Tibial nerve (tissue), 4 donors: ENCODE measurements around the gene DBI. TPM values are rescaled to one million over a fixed set of nuclear protein-coding genes. Genes with fewer than 3 reads are reported as not detected.

ENCODE experiments used
- DNase-seq, 2 donors: peaks; one replicate each; pipeline ENCODE4 v3.0.0-alpha.2; 2019; ENCODE audit warnings: low spot score in 2 of 2
- H3K27ac ChIP-seq, 4 donors: fragments of 200-600 bp; sonication (generic) in 3 of 4; one replicate each; pipeline ENCODE4 v1.5.1; 2017 to 2019; ENCODE audit warnings: mild to moderate bottlenecking in 1 of 4
- H3K27me3 ChIP-seq, 2 donors: fragments of 200-600 bp; sonication (generic) in 1 of 2; one replicate each; pipeline versions ENCODE4 v1.5.1 to v1.6.0; 2017 to 2019
- H3K36me3 ChIP-seq, 3 donors: fragments of 200-600 bp; sonication (generic); one replicate each; pipeline ENCODE4 v1.5.1; 2018 to 2019
- H3K4me1 ChIP-seq, 4 donors: fragments of 200-600 bp; sonication (generic) in 3 of 4; one replicate each; pipeline ENCODE4 v1.5.1; 2017 to 2019
- H3K4me3 ChIP-seq, 4 donors: fragments of 200-600 bp; sonication (generic) in 3 of 4; one replicate each; pipeline ENCODE4 v1.5.1; 2017 to 2019; ENCODE audit warnings: mild to moderate bottlenecking in 1 of 4, moderate library complexity in 1 of 4
- H3K9me3 ChIP-seq, 4 donors: fragments of 200-600 bp; sonication (generic) in 3 of 4; one replicate each; pipeline ENCODE4 v1.5.1; 2017 to 2019
- EP300 ChIP-seq, 2 donors: sonication (generic); formaldehyde crosslinking; IDR thresholded peaks; one replicate each; pipeline ENCODE4 v1.6.1; 2017; ENCODE audit warnings: antibody characterized with exemption in 2 of 2, mild to moderate bottlenecking in 1 of 2
- POLR2A ChIP-seq, 2 donors: fragments of 450-650 bp; IDR thresholded peaks; one replicate each; pipeline ENCODE4 v1.6.1; 2017; ENCODE audit warnings: antibody characterized with exemption in 2 of 2, mild to moderate bottlenecking in 2 of 2, moderate library complexity in 2 of 2
- WGBS, 2 donors: methylation state at CpG; one replicate each; pipeline ENCODE4 v1.1.5; 2018; 5-methylcytosine and 5-hydroxymethylcytosine counted together
- total RNA-seq, 4 donors: library from RNA; depleted of rRNA; stranded (reverse); fragments of >200 nt; gene quantifications; one replicate each; pipeline ENCODE4 v1.1.0, GENCODE V29; 2016
- TF ChIP-seq, protein P1 (sequence below), 5 experiments: fragments of 200-600 bp in 3 of 5; fragments of 450-650 bp in 2 of 5; sonication (generic) in 3 of 5; IDR thresholded peaks; one replicate each; pipeline ENCODE4 v1.5.1; 2016 to 2019; ENCODE audit warnings: antibody characterized with exemption in 5 of 5, mild to moderate bottlenecking in 3 of 5, moderate library complexity in 2 of 5

DBI gene
- total RNA-seq, 4 donors from 2014 or later = 73.7 to 135 (median 105) TPM

DNA sequence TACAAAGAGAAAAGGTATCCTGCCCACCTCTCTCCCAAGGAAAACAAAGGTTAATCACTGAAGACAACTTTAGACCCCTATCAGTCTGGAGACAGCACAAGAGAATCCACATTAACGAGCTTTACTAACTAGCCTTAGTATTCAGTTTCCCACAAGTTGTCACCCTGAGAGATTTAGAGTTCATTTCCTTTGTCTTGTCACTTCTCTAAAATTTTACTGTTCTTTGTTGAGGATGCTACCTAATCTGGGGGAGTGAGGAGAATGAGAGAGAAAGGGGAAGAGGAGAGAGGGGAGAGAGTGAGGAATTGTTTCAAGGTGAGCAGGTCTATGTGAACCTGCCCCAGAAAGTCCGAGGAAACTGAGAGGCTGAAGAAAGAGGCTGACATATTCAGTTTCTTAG is 28.5 kb upstream of the DBI start:
- H3K4me3 ChIP-seq = no peak overlapping the region
- 77 to 85% methylated on average over 2 of the region's 2 CpGs for WGBS, 2 donors
- no peak for DNase-seq

GRCh38 chr2:119338826-119339561 is 27.8 kb upstream of the DBI start:
- 69 to 74% methylated on average over 6 of the region's 6 CpGs for WGBS, 2 donors
- H3K27ac ChIP-seq = no peak overlapping the region
- no peak for DNase-seq
- no peaks in the 10 kb centered on the region for H3K9me3 ChIP-seq
- no peak for TF ChIP-seq EP300 (IDR thresholded peaks at IDR 0.05)
- TF ChIP-seq, protein P1, sequence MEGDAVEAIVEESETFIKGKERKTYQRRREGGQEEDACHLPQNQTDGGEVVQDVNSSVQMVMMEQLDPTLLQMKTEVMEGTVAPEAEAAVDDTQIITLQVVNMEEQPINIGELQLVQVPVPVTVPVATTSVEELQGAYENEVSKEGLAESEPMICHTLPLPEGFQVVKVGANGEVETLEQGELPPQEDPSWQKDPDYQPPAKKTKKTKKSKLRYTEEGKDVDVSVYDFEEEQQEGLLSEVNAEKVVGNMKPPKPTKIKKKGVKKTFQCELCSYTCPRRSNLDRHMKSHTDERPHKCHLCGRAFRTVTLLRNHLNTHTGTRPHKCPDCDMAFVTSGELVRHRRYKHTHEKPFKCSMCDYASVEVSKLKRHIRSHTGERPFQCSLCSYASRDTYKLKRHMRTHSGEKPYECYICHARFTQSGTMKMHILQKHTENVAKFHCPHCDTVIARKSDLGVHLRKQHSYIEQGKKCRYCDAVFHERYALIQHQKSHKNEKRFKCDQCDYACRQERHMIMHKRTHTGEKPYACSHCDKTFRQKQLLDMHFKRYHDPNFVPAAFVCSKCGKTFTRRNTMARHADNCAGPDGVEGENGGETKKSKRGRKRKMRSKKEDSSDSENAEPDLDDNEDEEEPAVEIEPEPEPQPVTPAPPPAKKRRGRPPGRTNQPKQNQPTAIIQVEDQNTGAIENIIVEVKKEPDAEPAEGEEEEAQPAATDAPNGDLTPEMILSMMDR (IDR thresholded peaks at IDR 0.05) = no peak
- no peak for TF ChIP-seq POLR2A (IDR thresholded peaks at IDR 0.05)
- H3K27me3 ChIP-seq = no peaks in the 10 kb centered on the region
- H3K36me3 ChIP-seq = peaks cover 0 to 40% (median 0%) of the 10 kb centered on the region in 3 donors
- no peak overlapping the region for H3K4me3 ChIP-seq
- H3K4me1 ChIP-seq = no peaks in the 10 kb centered on the region

More for the DNA sequence above, 28.5 kb upstream of the DBI start:
- H3K27ac ChIP-seq = no peak overlapping the region
- H3K27me3 ChIP-seq = no peaks in the 10 kb centered on the region
- H3K9me3 ChIP-seq = no peaks in the 10 kb centered on the region
- no peaks in the 10 kb centered on the region for H3K4me1 ChIP-seq
- peaks cover 0 to 44% (median 0%) of the 10 kb centered on the region in 3 donors for H3K36me3 ChIP-seq
- TF ChIP-seq EP300 (IDR thresholded peaks at IDR 0.05) (no peak), POLR2A (IDR thresholded peaks at IDR 0.05) (no peak)
- TF ChIP-seq, protein P1 (IDR thresholded peaks at IDR 0.05) = no peak

DNA sequence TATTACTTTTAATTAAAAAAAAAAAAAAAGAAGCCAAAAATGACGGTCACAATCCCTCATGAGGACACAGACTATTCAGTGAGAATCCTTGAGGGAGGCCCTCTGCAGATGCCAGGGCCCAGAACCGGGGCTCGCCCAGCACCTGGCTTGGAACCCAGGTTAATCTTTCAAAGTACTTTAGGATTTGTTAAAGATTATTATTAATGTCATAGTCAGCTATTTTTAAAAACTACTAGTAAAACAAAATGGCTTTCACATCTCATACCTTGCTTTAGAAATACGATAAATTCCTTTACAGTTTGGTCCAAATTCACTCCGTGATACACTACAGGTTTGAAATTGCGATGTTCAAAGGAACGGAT is 27.2 kb upstream of the DBI start:
- peaks cover 0 to 37% (median 0%) of the 10 kb centered on the region in 3 donors for H3K36me3 ChIP-seq
- DNase-seq = no peak
- H3K4me3 ChIP-seq = no peak overlapping the region
- H3K9me3 ChIP-seq = no peaks in the 10 kb centered on the region
- H3K27me3 ChIP-seq = no peaks in the 10 kb centered on the region
- TF ChIP-seq POLR2A (IDR thresholded peaks at IDR 0.05) (no peak), EP300 (IDR thresholded peaks at IDR 0.05) (no peak)
- TF ChIP-seq, protein P1 (IDR thresholded peaks at IDR 0.05) = no peak
- 93 to 97% methylated on average over 7 of the region's 7 CpGs for WGBS, 2 donors
- no peaks in the 10 kb centered on the region for H3K4me1 ChIP-seq
- H3K27ac ChIP-seq = no peak overlapping the region

DNA sequence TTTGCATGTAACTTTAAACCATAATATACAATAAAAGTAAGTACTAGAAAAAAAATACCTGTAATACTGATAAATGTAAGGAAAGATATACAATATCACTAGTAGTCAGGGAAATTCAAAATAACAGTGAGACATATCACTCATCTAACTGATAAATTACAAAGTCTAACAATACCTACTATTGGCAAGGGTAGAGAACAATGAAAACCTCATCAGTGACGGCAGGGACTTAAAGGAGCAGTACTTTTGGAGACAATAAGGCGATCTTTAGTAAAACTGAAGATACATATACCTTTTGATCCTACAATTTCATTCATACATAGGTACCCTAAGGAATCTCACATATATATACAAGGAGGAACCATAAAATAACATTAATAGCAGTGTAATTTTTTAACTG is 25.1 kb upstream of the DBI start:
- no peaks in the 10 kb centered on the region for H3K9me3 ChIP-seq
- TF ChIP-seq EP300 (IDR thresholded peaks at IDR 0.05) (no peak), POLR2A (IDR thresholded peaks at IDR 0.05) (no peak)
- TF ChIP-seq, protein P1 (IDR thresholded peaks at IDR 0.05) = no peak
- WGBS, 2 donors = 81% methylated on average over 2 of the region's 2 CpGs
- no peaks in the 10 kb centered on the region for H3K4me1 ChIP-seq
- H3K4me3 ChIP-seq = no peak overlapping the region
- H3K27me3 ChIP-seq = no peaks in the 10 kb centered on the region
- no peak for DNase-seq
- H3K27ac ChIP-seq = no peak overlapping the region
- H3K36me3 ChIP-seq = peaks cover 0 to 19% (median 0%) of the 10 kb centered on the region in 3 donors

DNA sequence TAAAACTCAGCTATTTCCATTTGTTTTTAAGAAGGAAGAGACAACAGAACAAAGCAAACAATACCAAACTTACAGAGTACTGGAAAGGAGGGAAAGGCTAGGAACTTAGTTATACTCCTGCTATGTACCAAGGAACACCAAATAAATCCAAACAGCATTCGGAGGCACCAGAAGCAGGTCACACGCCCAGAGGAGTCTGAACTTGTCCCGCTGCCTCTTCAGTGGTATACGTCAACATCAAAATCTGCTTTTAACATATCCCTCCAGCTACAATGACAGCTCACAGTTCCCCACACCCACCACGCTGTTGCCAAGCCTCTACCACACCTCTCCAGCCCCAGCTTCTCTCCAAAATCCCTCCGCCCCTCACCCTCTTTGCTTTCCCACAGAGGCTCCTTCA is 17.5 kb upstream of the DBI start:
- Histone ChIP-seq H3K4me3 (no peak overlapping the region), H3K36me3 (no peaks in the 10 kb centered on the region), H3K9me3 (no peaks in the 10 kb centered on the region), H3K4me1 (no peaks in the 10 kb centered on the region), H3K27ac (no peak overlapping the region), H3K27me3 (no peaks in the 10 kb centered on the region)
- no peak for DNase-seq
- TF ChIP-seq POLR2A (IDR thresholded peaks at IDR 0.05) (no peak), EP300 (IDR thresholded peaks at IDR 0.05) (no peak)
- TF ChIP-seq, protein P1 (IDR thresholded peaks at IDR 0.05) = no peak
- WGBS, 2 donors = 89 to 90% methylated on average over 6 of the region's 6 CpGs
